SK-N-SH treated with all-trans-retinoic acid at 6 μM for 48 hours (cell line): ENCODE data around the gene GPNMB.

Experiments
- ARNTL ChIP-seq: fragments of 450-650 bp; formaldehyde crosslinking; IDR thresholded peaks from 2 replicates; pipeline ENCODE4 v1.5.0; 2020; ENCODE audit warnings: low read depth, mild to moderate bottlenecking, moderate library complexity, borderline replicate concordance
- SNAI2 ChIP-seq: fragments of 250-450 bp; sonication (Bioruptor Pico); IDR thresholded peaks from 2 replicates; pipeline ENCODE4 v1.5.0; 2020; ENCODE audit warnings: mild to moderate bottlenecking, moderate library complexity
- TCF4 ChIP-seq: fragments of 250-450 bp; sonication (Bioruptor Pico); IDR thresholded peaks from 2 replicates; pipeline ENCODE4 v1.8.0; 2021; ENCODE audit warnings: mild to moderate bottlenecking, moderate library complexity, borderline replicate concordance
- TOX ChIP-seq: fragments of 250-450 bp; sonication (Bioruptor Pico); IDR thresholded peaks from 2 replicates; pipeline ENCODE4 v1.8.0; 2021; ENCODE audit warnings: mild to moderate bottlenecking, moderate library complexity, borderline replicate concordance
- ZC3H10 ChIP-seq: fragments of 250-450 bp; sonication (Bioruptor Pico); IDR thresholded peaks from 2 replicates; pipeline ENCODE4 v1.5.1; 2021; ENCODE audit warnings: mild to moderate bottlenecking, moderate library complexity
- ZFP30 ChIP-seq: fragments of 450-650 bp; formaldehyde crosslinking; IDR thresholded peaks from 2 replicates; pipeline ENCODE4 v1.5.0; 2022; ENCODE audit warnings: mild to moderate bottlenecking, moderate library complexity
- ZNF70 ChIP-seq: fragments of 450-650 bp; formaldehyde crosslinking; IDR thresholded peaks from 2 replicates; pipeline ENCODE4 v1.5.0; 2020; ENCODE audit warnings: mild to moderate bottlenecking, moderate library complexity
- TF ChIP-seq, protein P1 (sequence below): fragments of 250-450 bp; sonication (Bioruptor Pico); IDR thresholded peaks from 2 replicates; pipeline ENCODE4 v1.5.1; 2020; ENCODE audit warnings: low read depth, mild to moderate bottlenecking, moderate library complexity
- TF ChIP-seq, protein P2 (sequence below): fragments of 250-450 bp; sonication (Bioruptor Pico); IDR thresholded peaks from 2 replicates; pipeline ENCODE4 v1.8.0; 2020; ENCODE audit warnings: mild to moderate bottlenecking, moderate library complexity, borderline replicate concordance
- TF ChIP-seq, protein P3 (sequence below): fragments of 250-450 bp; sonication (Bioruptor Pico); IDR thresholded peaks from 2 replicates; pipeline ENCODE4 v1.8.0; 2021; ENCODE audit warnings: low read depth, mild to moderate bottlenecking, moderate library complexity, borderline replicate concordance
- TF ChIP-seq, protein P4 (sequence below): fragments of 250-450 bp; sonication (Bioruptor Pico); IDR thresholded peaks from 2 replicates; pipeline ENCODE4 v1.5.0; 2020; ENCODE audit warnings: mild to moderate bottlenecking, moderate library complexity

DNA sequence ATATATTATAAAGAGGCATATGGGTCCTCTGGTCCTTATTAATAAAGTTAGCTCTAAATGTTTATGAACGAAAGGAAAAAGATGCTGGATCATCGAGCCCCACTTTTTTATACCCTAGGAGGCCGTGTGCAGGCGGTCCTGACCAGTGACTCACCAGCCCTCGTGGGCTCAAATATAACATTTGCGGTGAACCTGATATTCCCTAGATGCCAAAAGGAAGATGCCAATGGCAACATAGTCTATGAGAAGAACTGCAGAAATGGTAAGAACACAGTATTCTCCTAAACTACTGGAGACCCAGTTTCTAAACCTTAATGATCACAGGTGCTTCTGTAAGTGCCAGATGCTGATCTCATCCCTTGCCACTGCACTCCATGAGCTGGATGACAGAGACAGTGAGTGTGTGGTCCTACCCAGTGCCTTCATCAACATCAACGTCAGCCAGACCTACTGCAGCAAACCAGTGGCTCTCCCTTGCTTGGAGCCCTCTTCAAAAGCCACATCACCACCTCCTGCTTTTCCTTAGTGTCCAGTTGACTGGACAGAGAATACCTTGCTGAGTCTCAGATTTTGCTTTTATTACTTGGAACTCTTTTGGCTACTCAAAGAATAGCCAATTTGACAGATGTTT lies 7.6 kb downstream of the GPNMB start:
- TF ChIP-seq, protein P1, sequence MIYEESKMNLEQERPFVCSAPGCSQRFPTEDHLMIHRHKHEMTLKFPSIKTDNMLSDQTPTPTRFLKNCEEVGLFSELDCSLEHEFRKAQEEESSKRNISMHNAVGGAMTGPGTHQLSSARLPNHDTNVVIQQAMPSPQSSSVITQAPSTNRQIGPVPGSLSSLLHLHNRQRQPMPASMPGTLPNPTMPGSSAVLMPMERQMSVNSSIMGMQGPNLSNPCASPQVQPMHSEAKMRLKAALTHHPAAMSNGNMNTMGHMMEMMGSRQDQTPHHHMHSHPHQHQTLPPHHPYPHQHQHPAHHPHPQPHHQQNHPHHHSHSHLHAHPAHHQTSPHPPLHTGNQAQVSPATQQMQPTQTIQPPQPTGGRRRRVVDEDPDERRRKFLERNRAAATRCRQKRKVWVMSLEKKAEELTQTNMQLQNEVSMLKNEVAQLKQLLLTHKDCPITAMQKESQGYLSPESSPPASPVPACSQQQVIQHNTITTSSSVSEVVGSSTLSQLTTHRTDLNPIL (CRISPR knock-in tag): no peak
- TF ChIP-seq ZNF70 (CRISPR knock-in tag) (no peak), ZC3H10 (CRISPR knock-in tag) (no peak), TOX (no peak), ZFP30 (CRISPR knock-in tag) (no peak), ARNTL (CRISPR knock-in tag) (no peak), TCF4 (no peak), SNAI2 (CRISPR knock-in tag) (no peak)
- TF ChIP-seq, protein P2, sequence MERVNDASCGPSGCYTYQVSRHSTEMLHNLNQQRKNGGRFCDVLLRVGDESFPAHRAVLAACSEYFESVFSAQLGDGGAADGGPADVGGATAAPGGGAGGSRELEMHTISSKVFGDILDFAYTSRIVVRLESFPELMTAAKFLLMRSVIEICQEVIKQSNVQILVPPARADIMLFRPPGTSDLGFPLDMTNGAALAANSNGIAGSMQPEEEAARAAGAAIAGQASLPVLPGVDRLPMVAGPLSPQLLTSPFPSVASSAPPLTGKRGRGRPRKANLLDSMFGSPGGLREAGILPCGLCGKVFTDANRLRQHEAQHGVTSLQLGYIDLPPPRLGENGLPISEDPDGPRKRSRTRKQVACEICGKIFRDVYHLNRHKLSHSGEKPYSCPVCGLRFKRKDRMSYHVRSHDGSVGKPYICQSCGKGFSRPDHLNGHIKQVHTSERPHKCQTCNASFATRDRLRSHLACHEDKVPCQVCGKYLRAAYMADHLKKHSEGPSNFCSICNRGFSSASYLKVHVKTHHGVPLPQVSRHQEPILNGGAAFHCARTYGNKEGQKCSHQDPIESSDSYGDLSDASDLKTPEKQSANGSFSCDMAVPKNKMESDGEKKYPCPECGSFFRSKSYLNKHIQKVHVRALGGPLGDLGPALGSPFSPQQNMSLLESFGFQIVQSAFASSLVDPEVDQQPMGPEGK (CRISPR knock-in tag): no peak
- TF ChIP-seq, protein P3, sequence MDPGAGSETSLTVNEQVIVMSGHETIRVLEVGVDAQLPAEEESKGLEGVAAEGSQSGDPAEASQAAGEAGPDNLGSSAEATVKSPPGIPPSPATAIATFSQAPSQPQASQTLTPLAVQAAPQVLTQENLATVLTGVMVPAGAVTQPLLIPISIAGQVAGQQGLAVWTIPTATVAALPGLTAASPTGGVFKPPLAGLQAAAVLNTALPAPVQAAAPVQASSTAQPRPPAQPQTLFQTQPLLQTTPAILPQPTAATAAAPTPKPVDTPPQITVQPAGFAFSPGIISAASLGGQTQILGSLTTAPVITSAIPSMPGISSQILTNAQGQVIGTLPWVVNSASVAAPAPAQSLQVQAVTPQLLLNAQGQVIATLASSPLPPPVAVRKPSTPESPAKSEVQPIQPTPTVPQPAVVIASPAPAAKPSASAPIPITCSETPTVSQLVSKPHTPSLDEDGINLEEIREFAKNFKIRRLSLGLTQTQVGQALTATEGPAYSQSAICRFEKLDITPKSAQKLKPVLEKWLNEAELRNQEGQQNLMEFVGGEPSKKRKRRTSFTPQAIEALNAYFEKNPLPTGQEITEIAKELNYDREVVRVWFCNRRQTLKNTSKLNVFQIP (CRISPR knock-in tag): no peak
- TF ChIP-seq, protein P4, sequence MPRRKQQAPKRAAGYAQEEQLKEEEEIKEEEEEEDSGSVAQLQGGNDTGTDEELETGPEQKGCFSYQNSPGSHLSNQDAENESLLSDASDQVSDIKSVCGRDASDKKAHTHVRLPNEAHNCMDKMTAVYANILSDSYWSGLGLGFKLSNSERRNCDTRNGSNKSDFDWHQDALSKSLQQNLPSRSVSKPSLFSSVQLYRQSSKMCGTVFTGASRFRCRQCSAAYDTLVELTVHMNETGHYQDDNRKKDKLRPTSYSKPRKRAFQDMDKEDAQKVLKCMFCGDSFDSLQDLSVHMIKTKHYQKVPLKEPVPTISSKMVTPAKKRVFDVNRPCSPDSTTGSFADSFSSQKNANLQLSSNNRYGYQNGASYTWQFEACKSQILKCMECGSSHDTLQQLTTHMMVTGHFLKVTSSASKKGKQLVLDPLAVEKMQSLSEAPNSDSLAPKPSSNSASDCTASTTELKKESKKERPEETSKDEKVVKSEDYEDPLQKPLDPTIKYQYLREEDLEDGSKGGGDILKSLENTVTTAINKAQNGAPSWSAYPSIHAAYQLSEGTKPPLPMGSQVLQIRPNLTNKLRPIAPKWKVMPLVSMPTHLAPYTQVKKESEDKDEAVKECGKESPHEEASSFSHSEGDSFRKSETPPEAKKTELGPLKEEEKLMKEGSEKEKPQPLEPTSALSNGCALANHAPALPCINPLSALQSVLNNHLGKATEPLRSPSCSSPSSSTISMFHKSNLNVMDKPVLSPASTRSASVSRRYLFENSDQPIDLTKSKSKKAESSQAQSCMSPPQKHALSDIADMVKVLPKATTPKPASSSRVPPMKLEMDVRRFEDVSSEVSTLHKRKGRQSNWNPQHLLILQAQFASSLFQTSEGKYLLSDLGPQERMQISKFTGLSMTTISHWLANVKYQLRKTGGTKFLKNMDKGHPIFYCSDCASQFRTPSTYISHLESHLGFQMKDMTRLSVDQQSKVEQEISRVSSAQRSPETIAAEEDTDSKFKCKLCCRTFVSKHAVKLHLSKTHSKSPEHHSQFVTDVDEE (CRISPR knock-in tag): no peak
